ENCODE results near the gene JPH2.

JPH2 gene

DNA sequence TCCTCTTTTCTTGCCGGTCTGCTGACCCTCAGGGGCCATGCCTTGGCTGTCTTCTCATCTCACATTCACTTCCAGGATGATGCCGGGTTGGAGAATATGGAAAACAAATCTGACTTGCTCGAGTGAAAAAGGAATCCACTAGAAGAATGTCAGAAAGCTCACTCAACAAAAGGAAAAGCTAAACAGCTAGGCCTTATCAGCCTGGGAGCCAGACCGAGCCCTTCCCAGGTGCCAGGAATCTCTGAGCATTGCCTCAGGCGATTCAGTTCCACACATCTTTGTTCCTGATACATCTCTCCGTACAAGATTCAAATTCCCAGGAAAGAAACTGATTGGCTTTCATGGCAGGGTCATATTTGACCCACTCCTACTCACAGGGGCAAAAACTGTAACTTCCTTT, 32.8 kb upstream of the JPH2 start:
- Histone ChIP-seq H3K79me2 (ENCODE audit: insufficient read depth, low read depth) (no peaks in the 10 kb centered on the region), H3K36me3 (ENCODE audit: insufficient read depth) (no peaks in the 10 kb centered on the region), H3K4me3 (IDR thresholded peaks at IDR 0.05; ENCODE audit: insufficient read depth, low read depth, low read length) (no peak overlapping the region), H3K27me3 (ENCODE audit: insufficient read depth, low read depth) (no peaks in the 10 kb centered on the region), H3K9ac (no peak overlapping the region), H3K27ac (no peak overlapping the region), H3K4me1 (ENCODE audit: low read depth, poor library complexity, severe bottlenecking) (peaks cover 6% of the 10 kb centered on the region), H4K20me1 (ENCODE audit: insufficient read depth) (no peaks in the 10 kb centered on the region), H3K4me2 (no peak overlapping the region), H2AFZ (ENCODE audit: low read depth) (no peak overlapping the region)
- TF ChIP-seq, protein P1, sequence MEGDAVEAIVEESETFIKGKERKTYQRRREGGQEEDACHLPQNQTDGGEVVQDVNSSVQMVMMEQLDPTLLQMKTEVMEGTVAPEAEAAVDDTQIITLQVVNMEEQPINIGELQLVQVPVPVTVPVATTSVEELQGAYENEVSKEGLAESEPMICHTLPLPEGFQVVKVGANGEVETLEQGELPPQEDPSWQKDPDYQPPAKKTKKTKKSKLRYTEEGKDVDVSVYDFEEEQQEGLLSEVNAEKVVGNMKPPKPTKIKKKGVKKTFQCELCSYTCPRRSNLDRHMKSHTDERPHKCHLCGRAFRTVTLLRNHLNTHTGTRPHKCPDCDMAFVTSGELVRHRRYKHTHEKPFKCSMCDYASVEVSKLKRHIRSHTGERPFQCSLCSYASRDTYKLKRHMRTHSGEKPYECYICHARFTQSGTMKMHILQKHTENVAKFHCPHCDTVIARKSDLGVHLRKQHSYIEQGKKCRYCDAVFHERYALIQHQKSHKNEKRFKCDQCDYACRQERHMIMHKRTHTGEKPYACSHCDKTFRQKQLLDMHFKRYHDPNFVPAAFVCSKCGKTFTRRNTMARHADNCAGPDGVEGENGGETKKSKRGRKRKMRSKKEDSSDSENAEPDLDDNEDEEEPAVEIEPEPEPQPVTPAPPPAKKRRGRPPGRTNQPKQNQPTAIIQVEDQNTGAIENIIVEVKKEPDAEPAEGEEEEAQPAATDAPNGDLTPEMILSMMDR (conservative IDR thresholded peaks at IDR 0.05; ENCODE audit: low read depth, low read length): no peak

DNA sequence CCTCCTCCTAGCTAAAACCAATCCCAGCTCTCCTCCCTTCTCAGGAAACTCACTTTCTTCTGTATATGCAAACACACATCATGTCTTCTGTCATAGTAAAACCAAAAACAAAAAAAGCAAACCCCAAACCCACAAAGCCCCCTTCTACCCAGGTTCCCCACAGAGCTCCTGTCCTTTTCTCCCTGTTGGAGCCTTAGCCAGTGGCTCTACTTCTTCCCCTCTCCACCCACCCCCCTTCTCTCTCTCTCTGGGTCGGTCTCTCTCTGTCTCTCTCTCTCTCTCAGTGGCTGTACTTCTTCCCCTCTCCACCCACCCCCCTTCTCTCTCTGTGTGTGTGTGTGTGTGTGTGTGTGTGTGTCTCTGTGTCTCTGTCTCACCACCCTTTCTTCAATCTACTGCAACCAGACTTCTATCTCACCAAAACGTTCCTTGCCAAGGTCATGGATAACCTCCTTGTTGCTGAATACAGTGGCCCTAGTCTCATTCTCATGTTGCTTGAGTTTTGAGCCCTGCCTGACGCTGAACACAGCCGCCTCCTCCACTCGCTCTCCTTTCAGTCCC, 32.3 kb upstream of the JPH2 start:
- no peaks in the 10 kb centered on the region for H3K36me3 ChIP-seq (ENCODE audit: insufficient read depth)
- no peak overlapping the region for H2AFZ ChIP-seq (ENCODE audit: low read depth)
- TF ChIP-seq, protein P1 (conservative IDR thresholded peaks at IDR 0.05; ENCODE audit: low read depth, low read length): no peak
- H3K9ac ChIP-seq: no peak overlapping the region
- H3K27ac ChIP-seq: no peak overlapping the region
- no peaks in the 10 kb centered on the region for H3K79me2 ChIP-seq (ENCODE audit: insufficient read depth, low read depth)
- no peaks in the 10 kb centered on the region for H4K20me1 ChIP-seq (ENCODE audit: insufficient read depth)
- H3K4me1 ChIP-seq (ENCODE audit: low read depth, poor library complexity, severe bottlenecking): peaks cover 6% of the 10 kb centered on the region
- no peaks in the 10 kb centered on the region for H3K27me3 ChIP-seq (ENCODE audit: insufficient read depth, low read depth)
- no peak overlapping the region for H3K4me3 ChIP-seq (IDR thresholded peaks at IDR 0.05; ENCODE audit: insufficient read depth, low read depth, low read length)
- no peak overlapping the region for H3K4me2 ChIP-seq

DNA sequence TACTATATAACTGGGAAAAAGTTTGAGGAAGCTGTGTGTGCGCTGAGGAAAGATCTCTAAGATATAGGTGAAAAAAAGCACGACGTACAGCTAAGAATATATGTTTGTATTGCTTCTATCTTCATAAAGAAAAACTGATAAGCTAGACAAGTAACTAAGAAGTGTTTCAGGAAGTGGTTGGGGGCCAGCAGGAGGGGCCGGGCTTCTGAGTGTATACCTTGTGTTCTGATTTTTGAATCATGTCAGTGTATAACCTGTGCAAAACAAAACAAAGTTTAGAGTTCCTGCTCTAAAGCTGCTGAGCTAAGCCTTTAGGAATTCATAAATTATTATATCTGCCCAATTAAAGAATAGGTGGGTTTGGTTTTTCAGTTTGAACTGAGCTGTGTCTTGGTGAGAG, 31.5 kb upstream of the JPH2 start:
- H3K27me3 ChIP-seq (ENCODE audit: insufficient read depth, low read depth): no peaks in the 10 kb centered on the region
- H2AFZ ChIP-seq (ENCODE audit: low read depth): no peak overlapping the region
- no peak overlapping the region for H3K4me2 ChIP-seq
- no peaks in the 10 kb centered on the region for H3K36me3 ChIP-seq (ENCODE audit: insufficient read depth)
- TF ChIP-seq, protein P1 (conservative IDR thresholded peaks at IDR 0.05; ENCODE audit: low read depth, low read length): no peak
- H3K27ac ChIP-seq: no peak overlapping the region
- H4K20me1 ChIP-seq (ENCODE audit: insufficient read depth): no peaks in the 10 kb centered on the region
- H3K4me1 ChIP-seq (ENCODE audit: low read depth, poor library complexity, severe bottlenecking): peaks cover 6% of the 10 kb centered on the region
- H3K4me3 ChIP-seq (IDR thresholded peaks at IDR 0.05; ENCODE audit: insufficient read depth, low read depth, low read length): no peak overlapping the region
- no peak overlapping the region for H3K9ac ChIP-seq
- H3K79me2 ChIP-seq (ENCODE audit: insufficient read depth, low read depth): no peaks in the 10 kb centered on the region

DNA sequence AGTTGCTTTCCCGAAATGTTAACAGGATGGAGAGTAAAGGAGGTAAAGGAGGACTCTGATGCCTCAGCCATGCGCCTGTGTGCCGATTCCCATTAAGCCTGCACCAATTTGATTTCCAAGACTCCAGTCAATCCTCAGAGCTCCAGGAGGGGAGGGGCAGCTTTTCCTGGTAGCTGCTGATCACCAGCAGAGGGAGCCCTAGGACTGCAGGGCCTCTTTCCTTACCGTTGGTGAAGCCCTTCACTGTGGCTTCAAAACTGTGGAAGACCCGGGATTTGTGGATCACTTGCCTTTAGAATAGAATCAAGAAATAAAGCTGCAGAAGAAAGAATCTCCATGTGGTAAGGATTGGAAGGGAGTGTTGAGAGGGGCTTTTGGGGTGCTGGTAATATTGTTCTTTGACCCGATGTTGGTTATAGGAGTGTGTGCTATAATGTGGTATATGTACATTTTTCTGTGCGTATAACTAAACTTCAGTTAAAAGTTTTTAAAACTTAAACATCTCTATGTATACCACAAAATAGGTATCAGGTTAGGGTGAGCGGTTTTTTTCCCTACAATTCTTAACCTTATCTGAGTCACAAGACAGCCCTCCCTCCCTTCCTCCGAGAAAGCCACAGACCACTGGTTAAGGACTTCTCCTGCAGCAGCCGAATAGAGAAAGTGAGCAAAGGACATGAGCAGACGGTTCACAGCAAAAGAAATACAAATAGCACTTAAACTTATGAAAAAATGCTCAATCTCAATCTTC, 30.5 kb upstream of the JPH2 start:
- H2AFZ ChIP-seq (ENCODE audit: low read depth): no peak overlapping the region
- H4K20me1 ChIP-seq (ENCODE audit: insufficient read depth): no peaks in the 10 kb centered on the region
- no peaks in the 10 kb centered on the region for H3K36me3 ChIP-seq (ENCODE audit: insufficient read depth)
- peaks cover 10% of the 10 kb centered on the region for H3K4me1 ChIP-seq (ENCODE audit: low read depth, poor library complexity, severe bottlenecking)
- H3K4me3 ChIP-seq (IDR thresholded peaks at IDR 0.05; ENCODE audit: insufficient read depth, low read depth, low read length): no peak overlapping the region
- H3K9ac ChIP-seq: no peak overlapping the region
- TF ChIP-seq, protein P1 (conservative IDR thresholded peaks at IDR 0.05; ENCODE audit: low read depth, low read length): peak; percentile 94
- no peaks in the 10 kb centered on the region for H3K27me3 ChIP-seq (ENCODE audit: insufficient read depth, low read depth)
- no peak overlapping the region for H3K27ac ChIP-seq
- H3K4me2 ChIP-seq: no peak overlapping the region
- no peaks in the 10 kb centered on the region for H3K79me2 ChIP-seq (ENCODE audit: insufficient read depth, low read depth)
